Measurements from ENCODE around the gene LNPEP. TPM values are rescaled to one million over a fixed set of nuclear protein-coding genes. Genes with fewer than 3 reads are reported as not detected.

Gene LNPEP
- total RNA-seq, 1 donor = 36.1 TPM

DNA sequence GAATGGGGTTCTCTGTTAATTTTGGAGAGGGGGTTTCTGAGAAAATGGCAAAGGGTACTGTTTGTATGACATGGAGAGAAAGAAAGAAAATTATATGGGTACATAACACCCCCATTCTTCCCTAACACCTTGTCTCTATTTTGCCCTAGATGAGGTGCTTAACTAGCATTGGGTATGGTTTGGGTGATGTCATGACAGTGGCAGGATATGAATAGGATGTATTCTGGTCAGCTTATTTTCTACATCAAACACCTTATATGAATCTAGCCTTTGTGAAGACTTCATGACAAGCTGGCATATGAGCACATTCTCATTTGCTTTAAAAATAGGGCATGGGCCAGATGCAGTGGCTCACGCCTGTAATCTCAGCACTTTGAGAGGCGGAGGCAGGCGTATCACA is 58.6 kb downstream of the LNPEP start:
- no peak for DNase-seq (ENCODE audit: low read depth in 2 of 3, low spot score in 2 of 3)

DNA sequence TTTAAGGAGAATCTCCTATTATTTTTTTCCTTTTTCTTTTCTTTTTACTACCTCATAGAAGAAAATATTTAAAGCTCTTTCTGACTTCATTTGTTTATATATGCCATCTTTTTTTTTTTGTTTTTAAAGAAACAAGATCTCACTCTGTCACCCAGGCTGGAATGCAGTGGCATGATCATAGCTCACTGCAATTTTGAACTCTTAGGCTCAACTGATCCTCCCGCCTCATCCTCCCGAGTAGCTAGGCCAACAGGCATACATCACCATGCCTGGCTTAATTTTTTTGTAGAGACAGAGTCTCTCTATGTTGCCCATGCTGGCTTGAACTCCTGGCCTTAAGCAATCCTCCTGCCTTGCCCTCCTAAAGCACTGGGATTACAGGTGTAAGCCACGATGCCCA is 59.5 kb downstream of the LNPEP start:
- DNase-seq (ENCODE audit: low read depth in 2 of 3, low spot score in 2 of 3) = no peak

DNA sequence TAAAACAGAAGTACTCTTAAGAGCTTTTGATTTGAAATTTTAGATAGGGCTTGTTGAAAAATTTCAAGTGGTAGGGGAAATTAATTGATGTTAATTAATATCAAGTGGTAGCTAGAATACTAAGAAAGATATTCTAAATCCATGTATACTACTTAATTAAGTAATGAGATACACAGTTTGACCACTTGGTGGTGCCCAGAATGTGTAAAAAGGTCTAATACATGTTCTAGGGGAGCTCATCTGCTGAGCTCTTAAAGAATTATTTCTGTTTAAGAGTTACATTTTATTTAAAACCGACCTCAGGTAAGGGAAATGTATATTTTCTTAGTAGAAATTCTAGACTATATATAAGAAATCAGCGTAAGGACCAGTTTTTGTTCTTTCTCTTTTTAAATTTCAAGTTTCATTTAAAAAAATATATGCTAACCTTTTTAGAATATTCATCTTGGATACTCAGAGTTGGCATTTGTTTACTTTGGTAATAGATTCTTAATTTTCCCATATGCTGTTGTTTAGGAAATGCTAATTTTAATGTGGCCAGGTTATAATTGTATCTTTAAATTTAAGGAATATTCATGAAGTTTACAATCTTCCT is 61.5 kb downstream of the LNPEP start:
- peak in 2 of 3 donors; percentile 59 to 82 for DNase-seq (ENCODE audit: low read depth in 2 of 3, low spot score in 2 of 3)

DNA sequence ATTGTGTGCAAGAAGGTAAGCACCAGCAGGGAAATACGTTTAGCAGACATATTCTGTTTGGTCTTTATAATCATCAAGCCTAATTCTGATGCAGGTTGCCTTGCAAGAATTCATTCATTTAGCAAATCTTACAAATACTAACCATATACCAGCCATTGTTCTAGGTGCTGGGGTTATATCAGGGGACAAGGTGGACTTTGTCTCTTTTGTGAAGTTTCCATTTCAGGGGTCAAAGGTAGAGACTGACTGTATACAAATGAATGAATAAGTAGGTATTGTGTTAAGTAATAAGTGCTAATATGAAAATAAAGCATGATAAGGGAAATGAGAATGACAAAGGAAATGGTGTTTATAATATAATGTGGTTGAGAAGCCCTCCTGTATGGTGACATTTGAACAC is 64.0 kb downstream of the LNPEP start:
- no peak for DNase-seq (ENCODE audit: low read depth in 2 of 3, low spot score in 2 of 3)

DNA sequence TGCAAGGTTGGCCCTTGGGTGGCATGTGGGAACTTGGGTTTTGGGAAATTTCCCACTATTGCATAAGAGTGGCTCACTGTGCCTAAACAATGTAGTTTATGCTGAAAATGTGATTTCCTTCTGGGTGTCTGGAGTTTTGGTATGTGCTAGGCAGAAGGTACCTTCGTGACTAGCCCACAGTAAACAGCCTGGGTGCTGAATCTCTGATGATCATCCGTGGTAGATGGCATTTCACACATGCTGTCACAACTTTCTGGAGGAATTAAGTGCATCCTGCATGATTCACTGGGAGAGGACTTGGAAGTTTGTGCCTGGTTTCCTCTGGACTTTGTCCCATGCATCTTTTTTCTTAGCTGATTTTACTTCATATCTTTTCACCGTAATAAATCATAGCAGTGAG is 64.5 kb downstream of the LNPEP start:
- no peak for DNase-seq (ENCODE audit: low read depth in 2 of 3, low spot score in 2 of 3)

DNA sequence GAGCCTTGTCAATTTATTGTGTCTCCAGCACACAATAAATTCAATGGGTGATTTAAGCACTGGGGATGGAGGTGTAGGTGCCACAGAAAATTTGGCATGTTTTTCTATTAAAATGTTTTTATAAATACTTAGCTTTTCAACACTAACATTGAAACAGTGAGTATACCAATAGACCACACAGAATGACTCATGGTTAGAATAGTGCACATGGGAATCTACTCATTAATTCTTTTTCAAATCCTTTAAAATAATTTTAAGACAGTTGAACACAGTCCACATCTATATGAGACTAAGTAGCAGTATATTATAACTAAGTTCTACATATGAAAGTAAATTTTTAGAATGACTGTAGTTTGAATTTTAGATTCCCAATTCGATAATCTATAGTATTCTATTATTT is 67.1 kb downstream of the LNPEP start:
- no peak for DNase-seq (ENCODE audit: low read depth in 2 of 3, low spot score in 2 of 3)

DNA sequence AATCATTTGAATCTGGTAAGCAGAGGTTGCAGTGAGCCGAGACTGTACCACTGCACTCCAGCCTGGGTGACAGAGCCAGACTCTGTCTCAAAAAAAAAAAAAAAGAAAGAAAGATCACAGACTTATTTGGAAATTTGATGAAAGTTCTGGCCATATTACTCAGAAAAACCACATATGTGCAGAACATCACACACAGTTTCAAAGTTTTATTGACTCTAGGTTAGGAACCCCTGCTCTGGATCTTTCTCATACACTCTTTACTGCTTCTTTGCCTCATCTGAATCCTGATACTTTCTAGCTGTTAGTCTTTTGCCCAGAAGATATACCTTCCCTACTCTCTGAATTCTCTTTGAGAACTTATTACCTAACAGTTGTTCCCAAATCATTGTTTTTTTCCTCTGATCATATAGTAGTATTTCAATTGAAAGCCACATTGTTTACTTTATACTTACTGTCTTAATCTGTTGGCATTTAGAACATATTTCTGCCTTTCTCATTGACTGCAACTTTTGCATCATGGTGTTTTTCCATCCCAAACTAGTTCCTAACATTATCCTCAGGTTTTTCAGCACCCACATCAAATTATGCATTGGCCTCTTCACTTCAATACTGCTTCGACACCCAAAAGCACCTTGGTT is 68.7 kb downstream of the LNPEP start:
- DNase-seq (ENCODE audit: low read depth in 2 of 3, low spot score in 2 of 3) = no peak

DNA sequence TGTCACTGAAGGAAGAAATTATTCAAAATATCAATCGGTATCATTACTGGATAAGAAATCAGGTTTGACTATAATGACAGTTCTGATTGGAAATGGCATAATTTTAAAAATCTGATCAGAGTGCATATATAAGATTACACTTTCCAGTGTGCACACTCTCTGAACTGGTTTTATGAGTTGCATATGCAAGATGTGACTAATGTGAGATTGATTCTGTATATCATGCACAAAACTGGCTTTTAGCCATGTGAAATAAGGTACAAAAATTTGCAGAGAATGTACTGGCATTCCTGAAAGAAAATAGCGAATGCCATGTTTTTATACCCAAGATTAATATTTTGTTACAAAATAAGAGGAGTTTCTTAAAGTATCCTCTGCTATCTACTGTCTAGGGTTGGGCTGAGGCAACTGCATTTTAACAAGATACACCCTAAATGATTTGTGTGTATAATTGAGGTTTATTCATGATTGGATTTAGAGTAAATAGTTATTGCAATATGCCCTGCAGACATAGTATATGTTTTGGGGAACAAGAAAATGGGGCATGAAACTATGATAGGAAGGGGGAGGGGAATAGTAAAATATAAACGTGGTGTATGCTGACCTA is 70.7 kb downstream of the LNPEP start:
- DNase-seq (ENCODE audit: low read depth in 2 of 3, low spot score in 2 of 3) = no peak

DNA sequence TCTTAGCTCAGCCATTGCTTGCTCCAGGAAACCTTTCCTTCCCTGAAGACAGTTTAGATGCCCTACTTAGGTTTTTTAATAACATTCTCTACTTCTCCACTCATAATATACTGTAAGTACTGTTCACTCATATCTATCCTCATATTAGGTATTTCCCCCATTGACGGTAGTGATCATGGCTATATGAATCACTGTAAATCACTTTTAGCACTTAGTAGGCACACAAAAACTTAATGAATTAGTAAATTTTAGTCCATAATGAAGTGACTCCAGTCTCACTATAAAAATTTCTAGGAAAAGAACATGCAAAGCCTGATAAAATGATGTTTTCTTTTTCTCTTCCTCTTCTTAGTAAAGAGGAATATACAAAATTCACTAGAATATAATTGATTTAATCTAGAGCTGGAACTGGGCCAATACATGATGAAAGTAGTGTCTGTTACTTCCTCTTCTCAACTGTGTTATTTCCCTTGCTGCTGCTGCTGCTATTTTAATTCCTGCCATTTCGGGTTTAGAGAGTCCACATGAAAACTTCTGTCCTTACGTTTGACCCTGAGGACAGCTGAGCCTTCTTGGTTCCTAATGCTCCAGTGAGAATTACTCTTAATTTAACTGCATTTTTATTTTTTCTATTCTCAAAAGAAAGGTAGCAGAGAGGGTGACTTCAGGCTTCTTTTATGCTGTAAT is 73.5 kb downstream of the LNPEP start:
- DNase-seq (ENCODE audit: low read depth in 2 of 3, low spot score in 2 of 3) = peak; percentile 13 to 91 (median 78)

DNA sequence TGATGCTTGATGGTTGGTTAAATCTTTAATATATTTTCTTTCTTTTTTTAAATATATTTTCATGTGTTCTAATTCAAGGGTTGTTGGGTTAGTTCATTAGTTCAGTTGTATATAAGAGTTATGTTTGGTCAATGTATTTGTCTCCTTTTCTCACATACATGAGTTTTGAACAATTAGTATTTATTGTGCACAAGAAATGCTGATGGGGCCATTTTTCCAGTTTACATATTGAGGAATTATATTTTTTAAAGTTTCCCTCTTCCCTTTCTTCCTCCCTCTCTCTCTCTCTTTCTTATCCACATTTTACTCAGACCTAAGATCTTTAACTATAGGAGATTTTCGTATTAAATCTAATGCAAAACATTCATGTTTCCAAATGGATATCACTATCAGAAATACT is 74.0 kb downstream of the LNPEP start:
- no peak for DNase-seq (ENCODE audit: low read depth in 2 of 3, low spot score in 2 of 3)

DNA sequence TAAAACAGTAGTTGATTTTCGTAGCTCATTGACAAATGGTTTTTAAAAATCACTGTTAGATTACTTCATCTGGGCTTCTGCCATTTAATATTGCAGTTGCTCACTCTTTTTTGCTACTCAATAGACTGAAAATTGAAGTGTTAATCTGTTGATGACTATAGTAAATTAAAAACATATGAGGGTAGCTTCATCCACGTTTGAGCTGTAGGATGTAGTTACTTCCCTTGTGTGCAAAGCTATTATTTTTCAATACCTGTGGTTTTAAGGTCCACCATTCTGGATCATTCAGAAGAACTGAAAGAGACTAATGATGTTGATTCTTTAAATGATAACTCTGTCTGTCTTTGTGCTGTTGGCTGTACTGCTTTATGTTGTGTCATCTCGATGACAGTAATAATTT is 74.7 kb downstream of the LNPEP start:
- no peak for DNase-seq (ENCODE audit: low read depth in 2 of 3, low spot score in 2 of 3)

DNA sequence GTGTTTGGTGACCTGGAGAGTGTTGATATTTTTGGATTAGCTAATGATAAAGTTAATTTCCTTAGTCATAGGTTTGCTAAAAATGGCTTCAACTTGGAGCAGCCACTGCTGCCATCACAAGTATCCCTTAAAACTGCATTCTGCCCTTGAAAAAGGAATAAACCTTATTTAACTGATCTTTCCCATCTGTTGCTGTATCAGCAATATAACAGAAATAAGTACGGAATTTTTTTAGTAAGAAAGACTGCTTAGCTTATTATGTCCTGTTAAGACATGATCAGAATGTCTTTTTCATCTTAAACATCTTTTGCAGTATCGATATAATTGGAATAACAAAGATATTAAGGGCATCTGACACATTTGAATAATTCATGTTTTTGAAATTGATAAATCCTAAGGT is 75.7 kb downstream of the LNPEP start:
- no peak for DNase-seq (ENCODE audit: low read depth in 2 of 3, low spot score in 2 of 3)

DNA sequence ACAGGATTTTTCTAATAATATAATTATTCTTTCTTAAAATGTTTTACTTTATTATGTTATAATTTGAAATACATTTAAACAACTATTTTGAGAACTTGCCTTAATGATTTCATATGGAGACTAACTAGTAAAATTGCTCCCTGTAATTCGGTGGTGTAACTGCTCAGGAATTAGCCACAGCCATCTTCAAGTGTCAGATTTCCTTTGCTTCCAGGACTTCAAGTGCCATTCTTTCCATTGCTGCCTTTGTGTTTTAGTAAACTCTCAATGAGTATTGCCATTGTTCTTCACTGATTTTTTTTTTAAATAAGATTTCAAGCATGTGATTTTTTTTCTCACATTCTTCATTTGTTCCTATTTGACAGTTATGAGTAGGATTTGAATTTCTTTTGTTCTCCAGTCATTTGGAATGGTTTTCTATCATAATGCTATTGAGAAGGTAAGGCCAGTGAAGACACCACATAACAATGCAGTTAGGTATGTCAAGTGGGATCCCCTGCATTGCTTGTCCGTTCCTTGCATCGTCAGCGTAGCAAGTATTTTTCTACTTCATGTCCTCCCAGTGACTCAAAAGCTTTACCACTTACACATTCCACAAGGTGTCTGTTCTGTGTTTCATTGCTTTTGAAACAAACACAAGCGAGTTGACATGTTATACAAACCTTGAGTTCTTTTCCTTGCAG is 83.7 kb downstream of the LNPEP start:
- no peak for DNase-seq (ENCODE audit: low read depth in 2 of 3, low spot score in 2 of 3)

DNA sequence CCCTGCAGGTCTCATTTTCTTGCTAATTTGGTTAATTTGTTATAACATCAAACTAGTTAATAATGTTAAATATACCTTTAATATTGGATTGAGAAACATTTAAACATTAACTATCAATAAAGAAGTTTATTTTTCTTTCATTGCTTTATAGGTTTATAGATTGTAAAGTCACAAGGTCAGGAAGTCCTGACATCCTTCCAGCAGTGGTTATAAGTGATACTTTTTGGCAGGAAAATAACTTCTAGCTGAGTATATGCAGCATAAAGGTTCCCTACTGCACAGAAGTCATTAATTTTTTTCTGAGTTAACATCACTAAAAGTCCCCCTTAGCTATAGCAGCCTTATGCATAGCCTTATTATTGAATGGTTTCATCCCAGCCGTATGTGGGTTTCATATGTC is 85.5 kb downstream of the LNPEP start:
- DNase-seq (ENCODE audit: low read depth in 2 of 3, low spot score in 2 of 3) = no peak

DNA sequence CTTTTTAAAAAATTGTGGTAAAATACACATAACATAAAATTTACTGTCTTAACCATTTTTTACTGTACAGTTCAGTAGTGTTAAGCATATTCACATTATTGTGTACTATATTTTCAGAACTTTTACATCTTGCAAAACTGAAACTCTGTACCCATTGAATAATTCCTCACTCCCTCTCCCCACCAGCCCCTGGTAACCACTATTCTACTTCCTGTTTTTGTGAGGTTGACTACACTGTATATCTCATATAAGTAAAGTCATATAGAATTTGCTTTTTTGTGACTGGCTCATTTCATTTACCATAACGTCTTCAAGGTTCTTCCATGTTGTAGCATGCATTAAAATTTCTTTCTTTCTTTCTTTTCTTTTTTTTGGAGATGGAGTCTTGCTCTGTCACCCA is 87.0 kb downstream of the LNPEP start:
- DNase-seq (ENCODE audit: low read depth in 2 of 3, low spot score in 2 of 3) = peak in 1 of 3 donors; percentile 29

DNA sequence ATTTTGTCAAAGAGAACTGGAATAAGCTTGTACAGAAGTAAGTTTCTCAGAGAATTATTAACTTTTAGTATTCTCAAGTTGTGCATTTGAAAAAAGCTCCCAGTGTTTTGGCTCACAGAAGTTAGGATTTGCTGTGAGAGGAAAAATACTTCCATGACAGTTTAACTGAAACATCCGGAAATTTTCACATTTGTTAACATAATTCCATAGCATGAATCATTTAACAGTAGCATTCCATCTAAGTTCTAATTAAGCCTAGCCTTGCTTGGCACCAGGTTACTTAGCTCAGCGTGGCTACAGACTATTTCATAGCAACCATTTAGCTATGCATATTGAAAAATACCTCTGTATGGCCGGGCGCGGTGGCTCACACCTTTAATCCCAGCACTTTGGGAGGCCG is 90.8 kb downstream of the LNPEP start:
- no peak for DNase-seq (ENCODE audit: low read depth in 2 of 3, low spot score in 2 of 3)

DNA sequence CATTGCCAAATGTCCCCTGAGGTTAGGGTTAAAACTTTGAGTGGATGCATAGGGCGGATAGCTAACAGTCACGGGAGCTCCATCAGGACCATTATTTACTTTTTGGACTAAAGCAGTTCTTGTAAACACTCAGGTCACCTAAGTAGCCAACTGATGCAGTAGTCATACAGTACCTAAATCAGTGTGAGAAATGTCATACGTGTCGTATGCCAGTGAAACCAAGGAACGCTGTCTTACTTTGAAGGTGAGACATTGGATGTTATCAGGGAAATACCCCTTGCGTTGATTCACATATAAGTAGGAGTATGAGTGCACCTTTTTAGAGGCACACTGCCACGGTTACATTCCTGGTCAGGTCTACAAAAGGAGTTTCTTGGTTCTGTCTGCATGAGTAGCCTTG is 101.9 kb downstream of the LNPEP start:
- no peak for DNase-seq (ENCODE audit: low read depth in 2 of 3, low spot score in 2 of 3)

DNA sequence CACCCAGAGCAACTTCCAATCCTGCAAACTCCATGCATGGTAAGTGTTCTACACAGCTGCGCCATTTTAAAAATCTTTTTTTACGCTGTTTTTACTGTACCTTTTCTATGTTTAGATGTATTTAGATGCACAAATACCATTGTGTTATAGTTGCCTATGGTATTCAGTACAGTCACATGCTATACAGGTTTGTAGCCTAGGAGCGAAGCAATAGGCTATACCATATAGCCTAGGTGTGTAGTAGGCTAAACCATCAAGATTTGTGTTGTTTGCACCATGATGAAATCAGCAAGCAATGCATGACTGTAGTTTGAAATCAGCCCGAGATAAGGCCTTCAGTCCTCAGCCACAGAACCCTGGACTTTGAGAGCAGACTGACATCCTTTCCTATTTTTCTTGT is 105.4 kb downstream of the LNPEP start:
- DNase-seq (ENCODE audit: low read depth in 2 of 3, low spot score in 2 of 3) = no peak

DNA sequence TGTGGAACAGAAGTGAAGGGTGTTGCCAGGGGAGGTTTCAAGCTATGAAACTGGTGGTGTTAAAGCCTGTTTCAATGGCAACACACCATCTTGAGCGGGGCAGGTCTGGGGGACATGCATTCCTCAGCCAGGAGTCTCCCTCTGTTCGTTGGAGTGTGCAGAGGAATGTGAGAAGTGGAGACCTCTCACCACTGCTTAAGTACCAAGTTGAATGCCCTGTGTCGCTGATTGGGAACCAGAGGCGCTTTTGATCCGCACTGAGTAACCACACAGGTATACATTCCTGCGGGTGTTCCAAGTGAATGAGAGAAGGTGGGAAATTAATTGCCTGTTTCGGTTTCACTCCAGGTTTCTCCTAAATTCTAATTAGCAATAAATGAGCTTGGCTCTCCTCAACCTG is 107.1 kb downstream of the LNPEP start:
- DNase-seq (ENCODE audit: low read depth in 2 of 3, low spot score in 2 of 3) = no peak

DNA sequence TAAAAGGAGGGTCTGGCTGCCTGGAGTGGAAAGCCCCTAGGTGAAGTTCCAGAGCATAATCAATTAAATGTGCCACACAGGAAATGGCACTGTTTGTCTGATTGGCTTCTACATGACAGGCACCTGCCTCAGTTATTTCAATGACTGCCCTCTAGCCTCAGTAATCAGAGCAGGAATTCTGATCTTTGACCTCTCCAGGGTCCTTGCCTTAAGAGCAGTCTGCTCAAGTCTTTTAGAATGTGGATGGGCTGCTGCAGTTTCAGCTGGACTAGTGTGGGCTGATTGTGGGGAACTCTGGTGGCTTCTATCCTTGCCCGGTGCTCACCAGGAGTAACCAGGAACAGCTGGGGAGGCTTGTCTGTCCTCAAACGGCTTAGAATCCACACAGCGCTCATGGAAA is 107.6 kb downstream of the LNPEP start:
- DNase-seq (ENCODE audit: low read depth in 2 of 3, low spot score in 2 of 3) = no peak

DNA sequence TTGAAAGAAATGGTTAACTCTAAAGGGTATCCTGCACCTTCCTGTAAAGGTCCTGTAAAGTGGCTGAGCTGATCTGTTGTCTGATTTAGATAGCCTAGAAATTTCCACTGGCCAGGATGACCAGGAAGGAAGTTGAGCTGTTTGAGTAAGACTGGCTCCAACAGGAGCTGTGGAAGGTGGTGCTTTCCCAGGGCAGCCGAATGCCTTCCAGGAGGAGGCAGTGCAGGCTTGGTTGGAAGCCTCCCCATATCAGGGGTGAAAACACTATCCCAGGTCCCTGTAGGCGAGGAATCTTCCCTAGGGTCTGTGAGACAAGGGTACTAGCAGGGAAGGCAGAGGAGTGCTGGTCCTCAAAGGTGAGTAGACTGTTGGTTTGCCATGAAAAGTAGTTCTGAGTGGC is 108.2 kb downstream of the LNPEP start:
- no peak for DNase-seq (ENCODE audit: low read depth in 2 of 3, low spot score in 2 of 3)

All from hematopoietic multipotent progenitor cell (in vitro differentiated cells).